ENCODE results near the gene NUP133. TPM values are rescaled to one million over a fixed set of nuclear protein-coding genes. Genes with fewer than 3 reads are reported as not detected.
A peak's percentile ranks its signal among the peaks of the same experiment; 100 is the strongest.
"Not testable (repeated sequence)": the region's sequence is repeated elsewhere in the genome, so short reads cannot be mapped to it uniquely, and the experiment has no call there.

The NUP133 gene
- total RNA-seq, 1 donor from 2014 or later, result 9.3 TPM

GRCh38 chr1:229523052-229523451 lies 14.9 kb upstream of the NUP133 start:
- Histone ChIP-seq H3K36me3 (peaks cover 37 to 86% of the 10 kb centered on the region in 2 donors), H3K27me3 (no peaks in the 10 kb centered on the region), H3K4me3 (no peak overlapping the region), H3K4me1 (peaks cover 0 to 3% of the 10 kb centered on the region in 2 donors), H3K9me3 (no peaks in the 10 kb centered on the region), H3K27ac (peak overlapping the region; percentile 25 to 50)
- DNase-seq (ENCODE audit: low spot score in 2 of 2), result no peak
- TF ChIP-seq CTCF (IDR thresholded peaks at IDR 0.05), result no peak
- intact Hi-C loops (cut with DNase I), result no loop called here

DNA sequence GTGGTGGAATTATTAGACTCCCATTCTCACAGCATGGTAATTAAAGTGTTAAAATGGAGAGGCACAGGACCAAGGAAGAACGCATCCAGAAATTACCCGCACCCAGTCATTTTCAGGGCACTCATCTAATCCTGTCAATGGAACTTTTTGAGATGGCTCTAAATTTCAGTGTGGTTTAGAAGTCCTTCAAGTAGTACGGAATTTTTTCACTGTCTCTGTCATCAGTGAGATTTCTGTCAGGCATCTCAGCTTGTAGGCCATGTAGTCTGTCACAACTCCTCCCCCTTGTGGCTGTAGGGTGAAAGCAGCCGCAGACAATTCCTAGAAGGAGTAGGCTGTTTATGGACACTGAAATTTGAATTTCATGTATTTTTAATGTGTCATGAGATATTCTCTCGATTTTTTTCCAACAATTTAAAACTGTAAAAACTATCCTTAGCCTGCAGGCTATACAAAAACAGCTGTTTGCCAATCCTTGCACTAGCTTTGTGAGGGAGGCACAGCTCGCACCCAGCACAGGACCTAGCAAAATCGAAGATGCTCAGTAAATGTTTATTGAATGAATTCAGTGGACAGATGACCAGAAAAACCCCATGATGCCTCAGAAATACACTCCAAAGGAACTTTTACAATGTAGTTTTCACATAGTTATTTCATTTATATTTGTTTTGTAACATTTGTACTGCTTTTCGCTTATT lies 6.6 kb upstream of the NUP133 start:
- peak; percentile 56 to 78 (median 74) for TF ChIP-seq CTCF (IDR thresholded peaks at IDR 0.05)
- Histone ChIP-seq H3K9me3 (no peaks in the 10 kb centered on the region), H3K4me1 (no peaks in the 10 kb centered on the region), H3K4me3 (no peak overlapping the region), H3K27ac (no peak overlapping the region), H3K36me3 (peaks cover 0 to 24% of the 10 kb centered on the region in 2 donors), H3K27me3 (no peaks in the 10 kb centered on the region)
- intact Hi-C loops (cut with DNase I), result no loop called here
- DNase-seq (ENCODE audit: low spot score in 2 of 2), result peak; percentile 16 to 79

DNA sequence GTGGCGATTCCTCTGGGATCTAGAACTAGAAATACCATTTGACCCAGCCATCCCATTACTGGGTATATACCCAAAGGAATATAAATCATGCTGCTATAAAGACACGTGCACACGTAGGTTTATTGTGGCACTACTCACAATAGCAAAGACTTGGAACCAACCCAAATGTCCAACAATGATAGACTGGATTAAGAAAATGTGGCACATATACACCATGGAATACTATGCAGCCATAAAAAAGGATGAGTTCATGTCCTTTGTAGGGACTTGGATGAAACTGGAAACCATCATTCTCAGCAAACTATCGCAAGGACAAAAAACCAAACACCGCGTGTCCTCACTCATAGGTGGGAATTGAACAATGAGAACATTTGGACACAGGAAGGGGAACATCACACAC lies 3.5 kb upstream of the NUP133 start:
- DNase-seq (ENCODE audit: low spot score in 2 of 2); H3K36me3 ChIP-seq; intact Hi-C loops (cut with DNase I); H3K27me3 ChIP-seq; H3K4me3 ChIP-seq; H3K27ac ChIP-seq; H3K9me3 ChIP-seq: not testable (repeated sequence)
- peaks cover 4 to 11% of the 10 kb centered on the region in 2 donors for H3K4me1 ChIP-seq

- H3K4me3 ChIP-seq; DNase-seq (ENCODE audit: low spot score in 2 of 2); H3K27me3 ChIP-seq; H3K27ac ChIP-seq; H3K36me3 ChIP-seq; H3K9me3 ChIP-seq; intact Hi-C loops (cut with DNase I): not testable (repeated sequence)
- peaks cover 7 to 11% of the 10 kb centered on the region in 2 donors for H3K4me1 ChIP-seq
Observed at GRCh38 chr1:229511201-229511600, 3.1 kb upstream of the NUP133 start.

GRCh38 chr1:229509576-229509975 lies 1.4 kb upstream of the NUP133 start:
- Histone ChIP-seq H3K27me3 (no peaks in the 10 kb centered on the region), H3K9me3 (no peaks in the 10 kb centered on the region), H3K4me3 (no peak overlapping the region), H3K36me3 (no peaks in the 10 kb centered on the region), H3K27ac (no peak overlapping the region), H3K4me1 (peaks cover 7 to 11% of the 10 kb centered on the region in 2 donors)
- intact Hi-C loops (cut with DNase I), result loop anchor here (2.0 to 10.0 kb wide), 3 partner anchors 87 to 1405 kb away; partner anchors contain the start of genes C1orf35, MRPL55 and TRIM11
- TF ChIP-seq CTCF (IDR thresholded peaks at IDR 0.05), result no peak
- DNase-seq (ENCODE audit: low spot score in 2 of 2), result no peak

GRCh38 chr1:229508823-229509337 lies 739 bp upstream of the NUP133 start:
- intact Hi-C loops (cut with DNase I), result loop anchor here (1.0 to 10.0 kb wide), 4 partner anchors 88 to 1404 kb away; partner anchors contain the start of genes C1orf35, MRPL55, TAF5L and TRIM11
- TF ChIP-seq CTCF (IDR thresholded peaks at IDR 0.05), result no peak

More at GRCh38 chr1:229508823-229509337, 739 bp upstream of the NUP133 start:
- Histone ChIP-seq H3K36me3 (no peaks in the 10 kb centered on the region), H3K27ac (peak overlapping the region; percentile 89 to 98), H3K9me3 (no peaks in the 10 kb centered on the region), H3K4me3 (peak overlapping the region; percentile 96 to 100), H3K4me1 (peaks cover 7 to 11% of the 10 kb centered on the region in 2 donors), H3K27me3 (no peaks in the 10 kb centered on the region)
- no peak for DNase-seq (ENCODE audit: low spot score in 2 of 2)
